Calu3 (cell line): ENCODE data around the gene HDAC7. TPM values are rescaled to one million over a fixed set of nuclear protein-coding genes. Genes with fewer than 3 reads are reported as not detected.

ENCODE experiments used
- BruUV-seq: library from RNA; stranded (reverse); fragments of 400-500 nt; replicated peaks from 2 replicates; lab custom pipeline; 2021; lab: Mats Ljungman, UMichigan
- CTCF ChIA-PET: fragments of 300-600 bp; sonication (Branson Sonifier 250); formaldehyde crosslinking; loops from one replicate; lab custom pipeline; 2022; ENCODE audit warnings: antibody characterized with exemption; lab: Charles Lee
- DNase-seq: peaks from one replicate; pipeline ENCODE4 v3.0.0; 2022
- H3K27ac Mint-ChIP-seq: one replicate; pipeline ENCODE4 v1.8.0; 2022; ENCODE audit warnings: mixed read lengths; ENCODE audit not compliant: unreplicated experiment
- H3K27me3 Mint-ChIP-seq: one replicate; pipeline ENCODE4 v1.8.0; 2022; ENCODE audit warnings: mixed read lengths; ENCODE audit not compliant: unreplicated experiment
- H3K36me3 Mint-ChIP-seq: one replicate; pipeline ENCODE4 v1.8.0; 2022; ENCODE audit warnings: mild to moderate bottlenecking, moderate library complexity, mixed read lengths; ENCODE audit not compliant: insufficient read depth, unreplicated experiment
- H3K4me1 Mint-ChIP-seq: one replicate; pipeline ENCODE4 v1.8.0; 2022; ENCODE audit warnings: mild to moderate bottlenecking, low read depth, mixed read lengths; ENCODE audit not compliant: unreplicated experiment
- H3K4me3 Mint-ChIP-seq: one replicate; pipeline ENCODE4 v1.8.0; 2022; ENCODE audit warnings: mild to moderate bottlenecking, low read depth, moderate library complexity, mixed read lengths; ENCODE audit not compliant: unreplicated experiment
- H3K9me3 Mint-ChIP-seq: one replicate; pipeline ENCODE4 v1.8.0; 2022; ENCODE audit warnings: low read depth, mixed read lengths; ENCODE audit not compliant: unreplicated experiment
- intact Hi-C: fragments of 100-400 bp; cut with micrococcal nuclease; formaldehyde crosslinking; loops from one replicate; pipeline ENCODE4 v1.10.0; 2022; ENCODE audit not compliant: unreplicated experiment
- total RNA-seq: library from RNA; stranded (reverse); gene quantifications from 2 replicates; pipeline ENCODE4 v1.2.3, GENCODE V29; 2022
- TF ChIP-seq, protein P1 (sequence below): fragments of 200-600 bp; IDR thresholded peaks from one replicate; pipeline ENCODE4 v1.8.0; 2022; ENCODE audit warnings: antibody characterized with exemption; ENCODE audit not compliant: unreplicated experiment

HDAC7 gene
- total RNA-seq, 1 experiment from 2014 or later: 41.8 TPM

- BruUV-seq: no TSS peak
- Mint-ChIP-seq H3K4me3 (no peak overlapping the region), H3K36me3 (no peaks in the 10 kb centered on the region), H3K27ac (no peak overlapping the region), H3K4me1 (no peaks in the 10 kb centered on the region), H3K27me3 (no peaks in the 10 kb centered on the region), H3K9me3 (no peaks in the 10 kb centered on the region)
- CTCF ChIA-PET: interaction anchor here (1.3 kb wide), 1 partner anchor 14 kb away, joined by 3 read pairs; no protein-coding TSS in a partner anchor
- intact Hi-C loops: no loop called here
- DNase-seq: no peak
- TF ChIP-seq, protein P1, sequence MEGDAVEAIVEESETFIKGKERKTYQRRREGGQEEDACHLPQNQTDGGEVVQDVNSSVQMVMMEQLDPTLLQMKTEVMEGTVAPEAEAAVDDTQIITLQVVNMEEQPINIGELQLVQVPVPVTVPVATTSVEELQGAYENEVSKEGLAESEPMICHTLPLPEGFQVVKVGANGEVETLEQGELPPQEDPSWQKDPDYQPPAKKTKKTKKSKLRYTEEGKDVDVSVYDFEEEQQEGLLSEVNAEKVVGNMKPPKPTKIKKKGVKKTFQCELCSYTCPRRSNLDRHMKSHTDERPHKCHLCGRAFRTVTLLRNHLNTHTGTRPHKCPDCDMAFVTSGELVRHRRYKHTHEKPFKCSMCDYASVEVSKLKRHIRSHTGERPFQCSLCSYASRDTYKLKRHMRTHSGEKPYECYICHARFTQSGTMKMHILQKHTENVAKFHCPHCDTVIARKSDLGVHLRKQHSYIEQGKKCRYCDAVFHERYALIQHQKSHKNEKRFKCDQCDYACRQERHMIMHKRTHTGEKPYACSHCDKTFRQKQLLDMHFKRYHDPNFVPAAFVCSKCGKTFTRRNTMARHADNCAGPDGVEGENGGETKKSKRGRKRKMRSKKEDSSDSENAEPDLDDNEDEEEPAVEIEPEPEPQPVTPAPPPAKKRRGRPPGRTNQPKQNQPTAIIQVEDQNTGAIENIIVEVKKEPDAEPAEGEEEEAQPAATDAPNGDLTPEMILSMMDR: no peak
These were observed 32.4 kb upstream of the HDAC7 start for GRCh38 chr12:47852096-47852571.

DNA sequence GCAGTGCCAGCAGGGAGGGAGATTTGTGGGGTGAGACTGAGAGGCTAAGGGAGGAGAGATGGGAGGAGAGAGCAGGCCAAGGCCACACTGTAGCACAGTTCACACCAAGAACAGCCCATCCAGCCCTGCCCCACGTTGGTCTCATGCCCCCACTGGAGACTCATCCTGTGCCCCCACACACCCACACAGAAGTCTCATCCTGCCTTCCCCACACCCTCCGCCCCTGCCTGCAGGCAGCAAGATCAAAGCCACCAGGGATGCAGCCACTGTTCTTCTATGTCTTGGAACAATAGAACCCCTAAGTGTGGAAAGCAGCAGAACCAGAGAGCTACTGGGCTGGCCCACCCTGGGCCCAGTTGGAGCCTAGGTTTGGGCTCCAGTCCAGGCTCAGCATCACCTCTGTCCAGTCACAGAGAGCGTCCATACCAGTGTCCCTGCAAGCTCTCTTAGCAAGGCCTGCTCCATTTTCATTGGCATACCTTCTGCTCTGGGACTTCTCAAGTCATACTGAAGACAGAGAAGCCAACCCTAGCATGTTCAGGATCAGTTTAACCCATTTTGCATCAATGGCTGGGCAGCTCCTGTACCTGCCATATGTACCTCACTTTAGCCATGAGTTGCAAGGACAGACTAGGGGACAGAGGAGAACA lies 31.7 kb upstream of the HDAC7 start:
- DNase-seq: no peak
- intact Hi-C loops: no loop called here
- Mint-ChIP-seq H3K27me3 (no peaks in the 10 kb centered on the region), H3K4me3 (no peak overlapping the region), H3K4me1 (no peaks in the 10 kb centered on the region), H3K27ac (no peak overlapping the region), H3K9me3 (no peaks in the 10 kb centered on the region), H3K36me3 (no peaks in the 10 kb centered on the region)
- TF ChIP-seq, protein P1: no peak
- CTCF ChIA-PET: interaction anchor here (1.3 kb wide), 1 partner anchor 14 kb away, joined by 3 read pairs; no protein-coding TSS in a partner anchor
- no TSS peak for BruUV-seq

- Mint-ChIP-seq H3K27ac (no peak overlapping the region), H3K4me3 (no peak overlapping the region), H3K27me3 (no peaks in the 10 kb centered on the region), H3K36me3 (no peaks in the 10 kb centered on the region), H3K9me3 (no peaks in the 10 kb centered on the region), H3K4me1 (no peaks in the 10 kb centered on the region)
- TF ChIP-seq, protein P1: no peak
- intact Hi-C loops: no loop called here
- CTCF ChIA-PET: interaction anchor here (0.9 to 1.3 kb wide), 2 partner anchors 11 to 13 kb away, joined by 3 to 4 read pairs; no protein-coding TSS in a partner anchor
- no peak for DNase-seq
- no TSS peak for BruUV-seq
These were observed 30.7 kb upstream of the HDAC7 start for GRCh38 chr12:47850153-47851084.

DNA sequence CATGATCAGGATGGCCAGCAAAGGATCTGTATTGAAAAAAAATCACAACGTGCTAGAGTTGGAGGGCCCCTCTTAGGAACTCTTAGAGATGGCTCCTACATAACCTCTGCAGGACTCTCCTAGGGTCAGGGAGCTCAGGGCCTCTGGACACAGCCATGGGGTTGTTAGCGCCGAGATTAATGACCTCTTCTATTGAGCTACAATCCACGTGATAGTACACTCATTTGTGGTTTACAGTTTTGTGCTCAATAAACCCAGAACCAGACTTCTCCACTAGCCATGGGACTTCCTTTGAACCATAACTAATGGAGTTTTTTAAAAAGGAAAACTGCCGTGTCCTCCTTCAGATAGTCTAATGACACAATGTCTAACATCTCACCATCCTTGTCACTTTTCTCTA lies 29.6 kb upstream of the HDAC7 start:
- no peak overlapping the region for H3K4me3 Mint-ChIP-seq
- intact Hi-C loops: no loop called here

More for the DNA sequence above, 29.6 kb upstream of the HDAC7 start:
- no peak for DNase-seq
- H3K36me3 Mint-ChIP-seq: no peaks in the 10 kb centered on the region
- CTCF ChIA-PET: interaction anchor here (0.9 kb wide), 1 partner anchor 10 kb away, joined by 4 read pairs; no protein-coding TSS in a partner anchor
- no TSS peak for BruUV-seq
- no peaks in the 10 kb centered on the region for H3K9me3 Mint-ChIP-seq
- H3K27ac Mint-ChIP-seq: no peak overlapping the region
- no peaks in the 10 kb centered on the region for H3K27me3 Mint-ChIP-seq
- H3K4me1 Mint-ChIP-seq: no peaks in the 10 kb centered on the region
- TF ChIP-seq, protein P1: no peak
